HG03354 (cell line): Measurements from ENCODE around the gene CFAP107.
"Not testable (repeated sequence)": the region's sequence is repeated elsewhere in the genome, so short reads cannot be mapped to it uniquely, and the experiment has no call there.

Experiments used
- ATAC-seq: cut with Tn5 transposase; IDR thresholded peaks from one replicate; pipeline ENCODE4 v1.9.1; 2021; ENCODE audit warnings: mild to moderate bottlenecking; ENCODE audit not compliant: unreplicated experiment, poor library complexity, severe bottlenecking

Gene CFAP107

GRCh38 chr1:12774801-12775345, 28.9 kb downstream of the CFAP107 start:
- no peak for ATAC-seq

- no peak for ATAC-seq
These were observed 29.4 kb downstream of the CFAP107 start for GRCh38 chr1:12775443-12775842.

GRCh38 chr1:12776801-12777557, 31.0 kb downstream of the CFAP107 start:
- ATAC-seq: no peak

GRCh38 chr1:12778061-12778460, 32.1 kb downstream of the CFAP107 start:
- no peak for ATAC-seq

- no peak for ATAC-seq
These were observed 32.9 kb downstream of the CFAP107 start for GRCh38 chr1:12778907-12779306.

- ATAC-seq: not testable (repeated sequence)
These were observed 35.5 kb downstream of the CFAP107 start for GRCh38 chr1:12781488-12781887.

- ATAC-seq: not testable (repeated sequence)
These were observed 37.8 kb downstream of the CFAP107 start for GRCh38 chr1:12783783-12784182.

GRCh38 chr1:12784729-12785128, 38.7 kb downstream of the CFAP107 start:
- ATAC-seq: not testable (repeated sequence)

- not testable (repeated sequence) for ATAC-seq
These were observed 45.1 kb downstream of the CFAP107 start, which contains the start of gene PRAMEF1 for GRCh38 chr1:12791097-12791496. PRAMEF1 (plus strand) TSS chr1:12791397; CDS start chr1:12793228, 1,831 bp downstream.

- ATAC-seq: no peak
These were observed 52.9 kb downstream of the CFAP107 start for GRCh38 chr1:12798911-12799310.

GRCh38 chr1:12799730-12800129, 53.7 kb downstream of the CFAP107 start:
- ATAC-seq: no peak

GRCh38 chr1:12809933-12810332, 63.9 kb downstream of the CFAP107 start:
- no peak for ATAC-seq

GRCh38 chr1:12810691-12811408, 64.8 kb downstream of the CFAP107 start:
- ATAC-seq: no peak

- no peak for ATAC-seq
These were observed 65.4 kb downstream of the CFAP107 start for GRCh38 chr1:12811409-12811784.
